Measurements from ENCODE around the gene GRIP1.

GRCh38 chr12:66638666-66639065, 40.2 kb downstream of the GRIP1 start:
- no peak for TF ChIP-seq CTCF (IDR thresholded peaks at IDR 0.05; ENCODE audit: insufficient read depth, low read length, poor library complexity, severe bottlenecking)
- no peak for TF ChIP-seq EZH2phosphoT487 (conservative IDR thresholded peaks at IDR 0.05; ENCODE audit: low read length)

Data from SU-DHL-6 (cell line).